Measurements from ENCODE around the gene ABCG4. TPM values are rescaled to one million over a fixed set of nuclear protein-coding genes. Genes with fewer than 3 reads are reported as not detected.

ABCG4 gene
- total RNA-seq, 2 donors from 2014 or later, result 0.85 TPM; not detected in 1

DNA sequence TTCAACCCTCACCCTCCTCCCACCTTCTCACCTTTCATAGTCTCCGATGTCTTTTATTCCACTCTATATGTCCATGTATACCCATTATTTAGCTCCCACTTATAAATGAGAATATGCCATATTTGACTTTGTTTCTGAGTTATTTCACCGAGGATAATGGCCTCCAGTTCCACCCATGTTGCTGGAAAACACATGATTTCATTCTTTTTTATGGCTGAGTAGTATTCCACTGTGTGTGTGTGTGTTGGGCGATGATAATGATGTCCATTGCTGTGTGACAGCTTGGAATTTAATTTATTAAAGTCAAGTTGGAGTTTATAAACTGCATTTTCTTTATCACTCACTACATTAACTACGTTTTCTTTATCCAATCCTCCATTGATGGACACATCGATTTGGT, 30.6 kb upstream of the ABCG4 start:
- 96% methylated on average over 5 of the region's 5 CpGs for WGBS
- intact Hi-C loops (cut with DNase I), result no loop called here
- no peaks in the 10 kb centered on the region for H3K27me3 ChIP-seq (replicated peaks; ENCODE audit: insufficient read depth)
- no peaks in the 10 kb centered on the region for H3K9me3 ChIP-seq
- H3K4me1 ChIP-seq (replicated peaks), result peaks cover 8% of the 10 kb centered on the region
- no peak overlapping the region for H3K27ac ChIP-seq
- no peak for DNase-seq (ENCODE audit: low spot score)
- H3K36me3 ChIP-seq, result no peaks in the 10 kb centered on the region
- TF ChIP-seq POLR2A (IDR thresholded peaks at IDR 0.05), result no peak
- TF ChIP-seq, protein P1, sequence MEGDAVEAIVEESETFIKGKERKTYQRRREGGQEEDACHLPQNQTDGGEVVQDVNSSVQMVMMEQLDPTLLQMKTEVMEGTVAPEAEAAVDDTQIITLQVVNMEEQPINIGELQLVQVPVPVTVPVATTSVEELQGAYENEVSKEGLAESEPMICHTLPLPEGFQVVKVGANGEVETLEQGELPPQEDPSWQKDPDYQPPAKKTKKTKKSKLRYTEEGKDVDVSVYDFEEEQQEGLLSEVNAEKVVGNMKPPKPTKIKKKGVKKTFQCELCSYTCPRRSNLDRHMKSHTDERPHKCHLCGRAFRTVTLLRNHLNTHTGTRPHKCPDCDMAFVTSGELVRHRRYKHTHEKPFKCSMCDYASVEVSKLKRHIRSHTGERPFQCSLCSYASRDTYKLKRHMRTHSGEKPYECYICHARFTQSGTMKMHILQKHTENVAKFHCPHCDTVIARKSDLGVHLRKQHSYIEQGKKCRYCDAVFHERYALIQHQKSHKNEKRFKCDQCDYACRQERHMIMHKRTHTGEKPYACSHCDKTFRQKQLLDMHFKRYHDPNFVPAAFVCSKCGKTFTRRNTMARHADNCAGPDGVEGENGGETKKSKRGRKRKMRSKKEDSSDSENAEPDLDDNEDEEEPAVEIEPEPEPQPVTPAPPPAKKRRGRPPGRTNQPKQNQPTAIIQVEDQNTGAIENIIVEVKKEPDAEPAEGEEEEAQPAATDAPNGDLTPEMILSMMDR (IDR thresholded peaks at IDR 0.05), result no peak
- no peak for TF ChIP-seq POLR2AphosphoS5 (IDR thresholded peaks at IDR 0.05)
- no peak overlapping the region for H3K4me3 ChIP-seq

DNA sequence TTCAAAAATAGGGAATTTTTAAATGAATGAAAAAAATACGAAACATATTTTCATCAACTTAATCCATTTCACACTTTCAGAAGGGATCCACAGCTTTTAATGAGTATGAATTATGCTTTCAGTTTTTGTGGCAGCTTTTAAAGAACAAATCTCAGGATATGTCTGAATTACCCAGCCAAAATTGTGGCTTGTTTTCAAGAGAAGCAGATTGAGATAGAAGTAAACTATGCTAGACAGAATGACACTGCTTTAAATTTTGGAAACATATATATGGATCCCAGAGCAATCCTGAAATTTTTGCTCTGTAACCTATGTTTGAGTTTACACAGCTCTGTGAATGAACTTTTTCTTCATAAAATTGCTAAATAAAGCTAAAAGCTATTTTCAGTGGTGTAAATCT, 29.9 kb upstream of the ABCG4 start:
- H3K27ac ChIP-seq, result no peak overlapping the region
- no peak for DNase-seq (ENCODE audit: low spot score)
- no peak for TF ChIP-seq POLR2A (IDR thresholded peaks at IDR 0.05)
- no peak for TF ChIP-seq POLR2AphosphoS5 (IDR thresholded peaks at IDR 0.05)
- TF ChIP-seq, protein P1 (IDR thresholded peaks at IDR 0.05), result no peak
- no peaks in the 10 kb centered on the region for H3K9me3 ChIP-seq
- no peaks in the 10 kb centered on the region for H3K36me3 ChIP-seq
- no peak overlapping the region for H3K4me3 ChIP-seq
- intact Hi-C loops (cut with DNase I), result no loop called here
- H3K27me3 ChIP-seq (replicated peaks; ENCODE audit: insufficient read depth), result no peaks in the 10 kb centered on the region
- H3K4me1 ChIP-seq (replicated peaks), result peaks cover 8% of the 10 kb centered on the region
- WGBS, result 94% methylated on average over 1 of the region's 1 CpG

DNA sequence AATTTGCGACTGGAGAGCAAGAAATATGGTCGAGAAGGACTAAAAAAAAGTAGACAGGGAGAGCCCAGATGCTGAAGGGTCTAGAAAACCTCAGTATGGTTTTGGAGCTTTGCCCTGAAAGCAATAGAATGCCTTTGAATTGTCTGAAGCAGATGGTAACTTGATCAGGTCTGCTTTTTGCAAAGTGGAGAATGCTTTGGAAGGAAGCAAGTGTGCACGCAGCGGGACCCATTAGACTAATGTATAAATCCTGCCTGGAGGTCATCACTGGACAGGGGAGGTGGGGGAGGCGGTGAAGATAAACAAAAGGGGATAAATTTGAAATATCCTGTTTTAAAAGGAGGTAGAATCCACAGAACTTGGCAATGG, 28.2 kb upstream of the ABCG4 start:
- Histone ChIP-seq H3K4me1 (replicated peaks) (peaks cover 8% of the 10 kb centered on the region), H3K9me3 (no peaks in the 10 kb centered on the region), H3K36me3 (no peaks in the 10 kb centered on the region), H3K4me3 (peak overlapping the region; percentile 79 to 88), H3K27me3 (replicated peaks; ENCODE audit: insufficient read depth) (no peaks in the 10 kb centered on the region), H3K27ac (peak overlapping the region; percentile 69 to 77)
- intact Hi-C loops (cut with DNase I), result no loop called here
- 12% methylated on average over 5 of the region's 5 CpGs for WGBS
- no peak for DNase-seq (ENCODE audit: low spot score)
- TF ChIP-seq POLR2A (IDR thresholded peaks at IDR 0.05) (no peak), POLR2AphosphoS5 (IDR thresholded peaks at IDR 0.05) (no peak)
- TF ChIP-seq, protein P1 (IDR thresholded peaks at IDR 0.05), result no peak

DNA sequence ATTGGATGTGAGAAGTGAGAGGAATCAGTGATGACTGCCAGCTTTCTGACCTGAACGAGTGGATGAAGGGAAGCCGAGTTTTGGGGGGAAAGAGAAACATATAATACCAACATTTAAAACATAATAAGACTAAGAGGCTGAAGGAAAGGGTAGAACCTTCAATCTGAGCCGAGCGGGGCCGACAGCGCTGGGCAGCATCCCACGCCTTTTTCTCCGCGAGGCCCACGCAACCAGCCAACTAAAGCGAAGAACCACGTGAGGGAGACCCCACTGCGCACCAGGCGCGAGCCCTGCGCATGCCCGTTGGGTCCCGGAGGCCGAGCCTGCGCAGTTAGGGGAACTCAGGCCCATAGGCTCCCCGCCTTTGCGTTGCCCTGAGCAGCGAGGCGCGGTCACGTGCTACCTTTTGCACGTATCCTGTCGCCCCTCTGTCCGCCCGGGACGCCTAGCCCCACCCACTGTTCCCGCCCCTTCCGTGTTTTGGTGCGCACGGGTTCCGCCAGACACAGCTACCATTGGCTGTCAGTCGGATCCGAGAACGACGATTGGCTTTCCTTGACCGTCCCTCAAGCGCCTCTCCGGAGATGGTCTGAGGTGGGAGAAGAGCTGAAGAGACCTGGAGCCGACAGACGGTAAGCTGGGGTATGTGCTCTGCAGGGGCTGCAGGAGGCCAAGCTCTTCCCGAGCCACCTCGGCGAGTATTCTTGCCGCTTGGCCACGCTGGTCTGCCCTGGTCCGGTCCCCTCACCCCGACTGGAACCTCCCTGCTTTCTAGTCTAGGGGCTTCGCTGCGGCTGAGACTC, 27.6 kb upstream of the ABCG4 start, which contains the start of gene HINFP:
HINFP (plus strand) TSS at position 573 of the 803 bp plus-strand sequence. CDS start 5,365 bp downstream, outside the sequence.
- peak; percentile 52 for TF ChIP-seq POLR2A (IDR thresholded peaks at IDR 0.05)
- TF ChIP-seq, protein P1 (IDR thresholded peaks at IDR 0.05), result no peak
- TF ChIP-seq POLR2AphosphoS5 (IDR thresholded peaks at IDR 0.05), result peak; percentile 96
- WGBS, result under 1% methylated on average over 46 of the region's 54 CpGs
- Histone ChIP-seq H3K4me1 (replicated peaks) (peaks cover 8% of the 10 kb centered on the region), H3K9me3 (no peaks in the 10 kb centered on the region), H3K27ac (peak within 1 kb of the TSS; percentile 69 to 77), H3K27me3 (replicated peaks; ENCODE audit: insufficient read depth) (no peaks in the 10 kb centered on the region), H3K4me3 (peak within 1 kb of the TSS; percentile 79 to 88), H3K36me3 (no peaks in the 10 kb centered on the region)
- intact Hi-C loops (cut with DNase I), result no loop called here
- peak; percentile 100 for DNase-seq (ENCODE audit: low spot score)

DNA sequence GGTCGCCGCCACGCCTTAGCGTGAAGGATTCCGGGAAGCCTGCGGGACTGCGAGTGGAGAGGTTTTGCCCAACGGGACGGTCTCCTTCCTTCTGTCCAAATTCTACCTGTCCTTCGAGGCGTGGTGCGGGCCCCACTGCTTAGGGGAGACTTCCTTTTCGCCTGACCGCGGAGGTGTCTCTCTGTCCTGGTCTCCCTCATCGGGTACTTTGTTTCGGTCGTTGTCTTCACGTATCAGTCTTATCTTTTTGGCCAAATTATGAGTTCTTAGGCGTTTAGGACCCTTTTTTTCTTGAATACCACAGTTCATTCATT, 27.1 kb upstream of the ABCG4 start:
- Histone ChIP-seq H3K9me3 (no peaks in the 10 kb centered on the region), H3K27me3 (replicated peaks; ENCODE audit: insufficient read depth) (no peaks in the 10 kb centered on the region), H3K4me3 (peak overlapping the region; percentile 79 to 88), H3K27ac (peak overlapping the region; percentile 68 to 77), H3K4me1 (replicated peaks) (peaks cover 8% of the 10 kb centered on the region), H3K36me3 (no peaks in the 10 kb centered on the region)
- no peak for TF ChIP-seq POLR2AphosphoS5 (IDR thresholded peaks at IDR 0.05)
- TF ChIP-seq, protein P1 (IDR thresholded peaks at IDR 0.05), result no peak
- TF ChIP-seq POLR2A (IDR thresholded peaks at IDR 0.05), result no peak
- intact Hi-C loops (cut with DNase I), result no loop called here
- WGBS, result under 1% methylated on average over 19 of the region's 20 CpGs
- no peak for DNase-seq (ENCODE audit: low spot score)
